OCI-LY1 (cell line): ENCODE data around the gene SERPINB8.

ENCODE experiments used
- EZH2 ChIP-seq: fragments of 200-600 bp; sonication (generic), shearing (Covaris generic); IDR thresholded peaks from 2 replicates; pipeline ENCODE4 v1.8.0; 2017; ENCODE audit warnings: borderline replicate concordance, mixed run types, mild to moderate bottlenecking, antibody characterized with exemption, low read length, moderate library complexity, mixed read lengths
- TF ChIP-seq, protein P1 (sequence below): fragments of 200-600 bp; sonication (generic), shearing (Covaris generic); IDR thresholded peaks from 2 replicates; pipeline ENCODE4 v1.5.1; 2017; ENCODE audit warnings: mild to moderate bottlenecking, antibody characterized with exemption, low read length, moderate library complexity, mixed read lengths

DNA sequence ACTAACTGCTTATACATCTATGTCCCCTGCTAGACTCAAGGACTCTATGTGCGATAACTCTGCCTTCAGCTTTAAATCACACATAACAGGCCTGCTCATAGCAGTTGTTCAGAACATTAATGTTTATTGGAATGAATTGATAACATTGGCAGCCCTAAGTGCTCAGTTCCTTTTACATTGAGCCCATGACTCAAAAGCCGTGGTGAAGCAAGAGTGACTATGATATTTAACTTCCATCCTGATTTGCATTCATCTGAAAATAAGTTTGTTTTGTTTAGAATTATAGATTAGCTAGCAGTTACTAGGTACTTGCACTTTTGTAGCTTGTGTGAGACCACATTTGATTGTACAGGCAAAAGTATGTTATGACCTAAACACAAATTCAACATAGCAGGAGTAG lies 47.8 kb upstream of the SERPINB8 start:
- TF ChIP-seq, protein P1, sequence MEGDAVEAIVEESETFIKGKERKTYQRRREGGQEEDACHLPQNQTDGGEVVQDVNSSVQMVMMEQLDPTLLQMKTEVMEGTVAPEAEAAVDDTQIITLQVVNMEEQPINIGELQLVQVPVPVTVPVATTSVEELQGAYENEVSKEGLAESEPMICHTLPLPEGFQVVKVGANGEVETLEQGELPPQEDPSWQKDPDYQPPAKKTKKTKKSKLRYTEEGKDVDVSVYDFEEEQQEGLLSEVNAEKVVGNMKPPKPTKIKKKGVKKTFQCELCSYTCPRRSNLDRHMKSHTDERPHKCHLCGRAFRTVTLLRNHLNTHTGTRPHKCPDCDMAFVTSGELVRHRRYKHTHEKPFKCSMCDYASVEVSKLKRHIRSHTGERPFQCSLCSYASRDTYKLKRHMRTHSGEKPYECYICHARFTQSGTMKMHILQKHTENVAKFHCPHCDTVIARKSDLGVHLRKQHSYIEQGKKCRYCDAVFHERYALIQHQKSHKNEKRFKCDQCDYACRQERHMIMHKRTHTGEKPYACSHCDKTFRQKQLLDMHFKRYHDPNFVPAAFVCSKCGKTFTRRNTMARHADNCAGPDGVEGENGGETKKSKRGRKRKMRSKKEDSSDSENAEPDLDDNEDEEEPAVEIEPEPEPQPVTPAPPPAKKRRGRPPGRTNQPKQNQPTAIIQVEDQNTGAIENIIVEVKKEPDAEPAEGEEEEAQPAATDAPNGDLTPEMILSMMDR, result no peak
- no peak for TF ChIP-seq EZH2
